Measurements from ENCODE around the gene ZFPM1.
"Not testable (repeated sequence)": the region's sequence is repeated elsewhere in the genome, so short reads cannot be mapped to it uniquely, and the experiment has no call there.

Gene ZFPM1

DNA sequence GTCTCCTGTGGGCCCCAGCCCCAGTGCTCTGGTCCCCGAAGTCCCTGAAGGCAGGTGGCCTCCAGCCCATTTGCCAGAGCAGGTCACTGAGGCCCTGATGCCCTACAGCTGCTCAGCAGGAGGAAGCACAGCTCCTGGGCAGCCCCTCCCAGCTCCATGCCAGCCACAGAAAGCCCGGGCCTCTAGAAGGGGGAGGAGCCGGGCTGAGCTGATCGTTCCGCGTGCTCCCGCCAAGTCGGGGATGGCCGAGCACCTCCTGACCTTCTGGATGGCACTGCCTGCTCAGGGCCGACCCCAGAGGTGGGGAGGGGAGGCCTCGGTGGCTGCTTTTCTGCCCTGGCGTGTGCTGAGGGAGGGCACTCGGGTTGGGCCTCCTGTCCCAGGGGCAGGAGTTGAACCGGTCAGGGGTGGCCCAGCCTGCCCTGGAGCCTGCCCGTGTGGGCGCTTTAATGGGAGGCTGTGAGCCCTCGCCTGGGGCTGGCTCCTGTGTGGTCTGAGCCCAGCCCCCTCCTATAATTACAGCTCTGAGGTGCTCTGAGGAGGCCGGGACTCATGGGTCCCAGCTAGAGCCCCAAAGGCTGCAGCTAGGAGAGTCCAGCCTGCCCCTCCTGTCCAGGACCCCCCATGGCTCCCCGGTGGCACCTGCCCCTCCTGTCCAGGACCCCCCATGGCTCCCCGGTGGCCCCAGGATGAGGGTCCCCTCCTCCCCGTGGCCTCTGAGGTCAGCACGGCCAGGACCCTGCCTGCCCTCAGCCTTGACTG, 29.7 kb downstream of the ZFPM1 start:
- no peak for DNase-seq

GRCh38 chr16:88483392-88483641, 30.2 kb downstream of the ZFPM1 start:
- DNase-seq = no peak

DNA sequence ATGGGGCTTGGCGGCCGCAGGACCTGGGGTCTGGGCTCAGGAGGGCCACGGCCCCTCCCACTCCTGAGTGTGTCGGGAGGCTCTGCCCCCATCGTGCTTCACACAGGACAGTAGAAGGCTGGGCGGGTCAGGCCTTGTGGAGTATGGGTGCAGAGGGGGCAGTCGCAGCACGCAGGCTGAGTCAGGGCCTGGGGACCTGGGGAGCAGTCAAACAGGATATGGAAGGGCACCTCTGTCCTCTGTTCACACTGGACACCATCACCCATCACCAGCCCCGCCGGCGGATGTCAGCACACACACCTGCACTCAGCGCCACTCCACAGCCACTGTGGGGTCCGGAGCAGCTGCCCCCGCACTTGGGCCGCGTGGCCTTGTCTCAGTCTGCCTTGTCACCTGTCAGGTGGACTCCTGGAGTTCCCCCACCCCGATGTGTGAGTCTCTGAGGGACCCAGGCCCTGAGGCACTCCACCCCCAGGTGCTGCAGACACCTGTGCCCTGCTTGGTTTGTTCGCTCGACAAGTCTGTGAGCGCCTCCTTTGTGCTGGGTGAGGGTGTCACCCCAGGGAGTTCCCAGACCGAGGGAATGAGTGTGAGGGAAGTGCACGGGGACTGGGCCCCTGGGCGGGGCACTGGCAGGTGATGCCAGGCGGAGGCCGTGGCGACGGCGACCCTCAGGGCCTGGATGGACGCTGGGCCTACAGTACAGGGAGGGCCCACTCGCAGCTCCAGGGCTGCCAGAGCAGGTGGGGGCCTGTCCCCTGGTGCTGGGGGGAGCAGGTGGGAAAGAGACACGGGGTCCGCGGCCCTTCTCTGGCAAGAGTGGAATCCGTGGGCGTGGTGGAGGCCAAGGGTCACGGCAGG, 31.7 kb downstream of the ZFPM1 start:
- DNase-seq = no peak

- DNase-seq = not testable (repeated sequence)
Measured at GRCh38 chr16:88485366-88485741, 32.3 kb downstream of the ZFPM1 start.

- no peak for DNase-seq
Measured at GRCh38 chr16:88486398-88487123, 33.5 kb downstream of the ZFPM1 start.

DNA sequence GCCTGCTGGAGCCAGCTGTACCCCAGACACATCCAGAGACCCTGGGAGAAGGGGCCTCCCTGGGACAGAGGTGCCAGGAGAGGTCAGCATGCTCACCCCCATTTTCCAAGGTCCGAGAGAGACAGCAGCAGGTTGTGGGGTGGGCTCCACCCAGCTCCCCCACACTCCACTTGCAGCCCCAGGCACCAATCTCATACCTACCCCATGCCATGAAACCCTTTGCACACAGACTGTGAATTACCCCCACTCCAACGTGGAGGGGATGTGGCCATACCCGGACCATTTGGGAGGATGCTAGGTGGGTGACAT, 34.0 kb downstream of the ZFPM1 start:
- no peak for DNase-seq

DNA sequence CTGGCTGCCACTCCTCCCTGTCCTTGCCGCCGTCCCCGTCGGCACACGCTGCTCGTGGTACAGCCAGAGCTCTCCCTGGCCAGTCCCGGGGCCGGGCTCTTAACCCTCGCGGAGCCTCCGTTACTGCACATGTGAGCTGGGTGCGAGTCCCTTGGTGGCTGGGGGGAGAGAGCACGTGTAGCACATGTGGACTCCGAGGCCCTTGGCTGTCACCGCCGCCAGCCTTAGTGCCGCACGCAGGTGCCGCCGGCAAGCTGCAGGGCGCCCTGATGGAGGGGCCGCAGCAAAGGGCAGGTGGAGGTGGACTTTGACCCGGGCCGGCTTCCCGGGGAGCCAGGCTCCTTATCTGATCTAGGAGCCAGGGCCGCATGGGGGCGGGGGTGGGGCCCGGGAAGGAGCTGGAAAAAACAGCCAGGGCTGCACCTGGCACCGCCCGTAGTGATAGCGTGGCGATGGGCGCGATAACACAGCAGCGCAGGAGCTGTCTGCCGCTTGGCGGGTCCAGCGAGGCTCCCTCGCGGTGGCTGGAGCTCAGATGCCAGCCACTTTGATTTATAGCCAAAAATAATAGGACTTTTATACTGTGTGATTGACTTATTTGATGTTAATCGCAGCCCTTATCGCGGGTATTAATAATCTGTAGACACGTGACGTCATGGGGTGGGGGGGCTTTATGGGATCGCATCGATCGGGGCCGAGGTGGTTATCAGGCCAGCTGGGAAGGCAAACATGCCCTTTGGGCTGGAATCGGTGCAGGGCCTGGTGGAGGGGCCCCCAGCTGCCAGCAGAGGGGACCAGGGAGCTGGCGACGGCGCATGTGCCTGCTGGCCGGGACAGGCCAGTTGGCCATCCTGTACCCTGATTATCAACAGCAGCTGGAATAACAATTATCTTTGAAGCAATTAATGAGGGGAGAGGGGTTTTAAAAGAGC, 35.1 kb downstream of the ZFPM1 start:
- DNase-seq = no peak

DNA sequence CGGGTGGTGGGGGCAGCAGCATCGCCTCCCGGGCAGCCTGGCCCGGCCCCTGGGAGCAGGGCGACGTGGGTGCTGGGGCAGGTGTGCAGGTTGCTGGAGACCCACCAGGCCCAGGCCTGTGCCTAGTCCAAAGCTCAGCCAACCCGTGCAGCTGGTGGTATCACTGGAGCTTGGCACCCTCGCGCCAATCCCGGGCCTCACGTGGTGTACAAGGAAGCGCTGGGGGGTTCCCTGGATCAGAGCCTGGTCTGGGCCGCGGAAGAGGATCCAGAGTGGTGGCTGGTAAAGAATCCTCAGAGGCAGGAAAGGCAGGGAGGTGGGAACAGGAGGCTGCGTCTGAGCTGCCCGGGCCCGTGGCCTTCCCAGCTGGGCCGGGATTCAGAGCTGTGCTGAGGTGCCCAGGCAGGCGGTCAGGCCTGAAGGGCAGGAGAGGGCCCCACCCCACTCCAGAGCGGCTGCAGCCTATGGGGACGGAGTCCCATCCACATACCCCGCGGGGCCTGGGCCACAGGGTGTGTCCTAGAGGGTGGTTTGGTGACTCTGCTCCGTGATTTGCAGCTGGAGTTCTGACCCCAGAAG, 36.2 kb downstream of the ZFPM1 start:
- DNase-seq = no peak

DNA sequence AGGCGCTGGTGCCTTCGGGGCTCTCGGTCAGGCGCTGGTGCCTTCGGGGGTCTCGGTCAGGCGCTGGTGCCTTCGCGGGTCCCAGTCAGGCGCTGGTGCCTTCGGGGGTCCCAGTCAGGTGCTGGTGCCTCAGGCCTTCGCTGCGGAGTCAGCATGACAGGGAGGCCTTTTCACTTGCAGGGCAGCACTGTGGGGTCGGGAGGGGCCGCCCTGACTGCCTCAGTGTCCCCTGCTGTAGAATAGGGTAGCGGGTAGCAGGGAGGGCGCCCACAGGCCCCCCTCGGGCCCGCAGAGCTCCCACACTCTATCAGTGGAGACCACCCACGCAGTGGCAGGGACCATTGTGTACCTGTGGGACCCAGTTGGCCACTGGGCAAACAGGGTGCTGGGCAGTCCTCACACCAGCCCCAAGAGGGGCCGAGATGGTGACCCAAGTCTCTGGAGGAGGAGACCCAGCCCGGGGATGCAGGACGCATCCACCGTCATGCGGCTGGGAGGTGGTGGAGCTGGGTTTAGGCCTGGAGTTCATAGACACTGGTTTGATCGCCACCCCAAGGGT, 38.0 kb downstream of the ZFPM1 start:
- no peak for DNase-seq

DNA sequence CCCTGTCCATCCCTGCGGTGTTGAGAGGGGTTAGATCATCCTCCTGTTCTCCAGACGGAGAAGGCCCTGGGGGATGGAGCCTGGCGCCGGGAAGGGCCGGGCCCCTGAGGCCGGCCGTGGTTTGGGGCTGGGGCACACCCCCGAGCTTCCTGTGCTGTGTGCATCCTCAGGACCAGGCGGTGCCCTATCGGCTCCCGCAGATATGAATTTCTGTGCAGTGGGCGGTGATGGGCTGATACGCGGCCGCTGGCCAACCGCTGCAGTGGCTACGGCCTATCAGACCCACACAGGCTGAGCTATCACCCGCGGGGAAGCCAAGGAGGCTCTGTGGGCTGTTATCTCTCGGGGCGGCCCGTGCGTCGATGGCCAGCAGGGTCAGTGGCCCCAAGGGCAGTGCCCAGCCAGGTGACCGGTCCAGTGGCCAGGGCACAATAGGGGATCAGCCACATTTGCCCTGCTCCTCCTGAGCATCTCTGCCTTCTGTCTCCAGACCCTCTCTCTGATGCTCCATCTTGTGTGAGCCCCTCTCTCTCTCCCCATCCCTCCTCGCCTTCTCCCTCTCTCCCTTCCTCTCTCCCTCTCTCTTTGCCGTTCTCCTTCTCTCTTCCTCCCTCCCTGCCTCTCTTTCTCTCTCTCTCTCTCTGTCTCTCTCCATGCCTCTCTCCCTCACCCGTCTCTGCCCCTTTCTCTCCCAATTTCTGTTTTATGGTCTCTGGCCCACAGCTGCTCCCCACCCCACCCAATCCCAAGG, 38.7 kb downstream of the ZFPM1 start:
- no peak for DNase-seq

DNA sequence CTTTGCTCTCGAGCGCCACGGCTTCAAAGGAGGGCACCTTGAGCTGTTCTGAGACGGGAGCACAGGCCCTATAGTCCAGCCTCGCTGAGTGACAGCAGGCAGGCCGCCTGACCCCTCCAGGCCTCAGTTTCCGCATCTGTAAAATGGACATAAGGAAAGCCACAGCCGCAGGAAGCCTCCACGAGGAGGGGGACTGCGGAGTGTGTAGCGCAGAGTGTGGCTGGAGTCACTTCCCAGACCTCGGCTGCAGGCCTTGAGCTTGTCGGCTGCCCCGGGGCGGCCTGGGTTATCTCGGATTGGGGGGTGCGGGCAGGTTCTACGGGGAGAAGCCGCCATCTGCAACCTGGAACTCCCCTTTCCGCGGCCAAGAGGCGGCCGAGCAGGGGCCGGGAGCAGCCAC, 40.8 kb downstream of the ZFPM1 start:
- no peak for DNase-seq

DNA sequence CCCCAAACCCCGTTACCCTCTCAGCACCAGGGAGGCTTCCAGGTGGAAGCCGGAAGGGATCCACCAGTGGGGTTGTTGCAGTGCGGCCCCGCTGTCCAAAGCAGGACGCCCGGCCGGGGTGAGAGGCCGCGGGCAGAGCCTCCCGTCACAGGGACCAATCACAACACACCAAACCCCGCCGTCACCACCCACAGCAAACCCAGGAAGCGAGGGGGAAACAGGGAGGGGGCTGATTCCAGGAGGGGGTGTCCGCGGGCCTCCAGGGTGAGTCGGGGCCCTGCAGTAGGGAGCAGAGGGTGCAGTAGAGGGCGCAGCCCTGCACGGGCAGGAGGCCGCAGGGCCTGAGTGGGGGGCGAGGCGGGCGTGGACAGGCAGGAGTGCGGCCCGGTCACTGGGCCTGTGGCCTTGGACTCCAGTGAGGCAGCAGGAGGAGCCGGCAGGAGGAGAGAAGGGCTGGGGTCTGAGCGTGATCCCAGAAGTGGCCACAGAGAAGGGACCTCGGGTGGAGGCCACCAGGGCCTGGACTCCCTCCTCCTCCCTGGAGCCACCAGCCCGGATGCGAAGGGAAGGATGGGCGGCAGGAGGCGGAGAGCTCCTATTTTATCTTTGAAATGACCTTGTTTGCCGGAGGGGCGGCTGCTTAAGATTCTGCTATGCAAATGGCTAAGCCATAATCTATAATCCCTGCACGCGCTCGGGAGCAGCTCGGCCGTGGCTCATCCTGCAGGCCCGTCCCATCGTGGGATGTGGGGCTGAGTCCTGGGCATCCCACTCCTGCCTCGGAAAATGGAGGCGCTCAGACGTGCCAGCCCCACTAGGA, 41.5 kb downstream of the ZFPM1 start:
- DNase-seq = no peak

- DNase-seq = no peak
Measured at GRCh38 chr16:88495268-88495772, 42.2 kb downstream of the ZFPM1 start.

- no peak for DNase-seq
Measured at GRCh38 chr16:88497561-88498462, 44.7 kb downstream of the ZFPM1 start.

DNA sequence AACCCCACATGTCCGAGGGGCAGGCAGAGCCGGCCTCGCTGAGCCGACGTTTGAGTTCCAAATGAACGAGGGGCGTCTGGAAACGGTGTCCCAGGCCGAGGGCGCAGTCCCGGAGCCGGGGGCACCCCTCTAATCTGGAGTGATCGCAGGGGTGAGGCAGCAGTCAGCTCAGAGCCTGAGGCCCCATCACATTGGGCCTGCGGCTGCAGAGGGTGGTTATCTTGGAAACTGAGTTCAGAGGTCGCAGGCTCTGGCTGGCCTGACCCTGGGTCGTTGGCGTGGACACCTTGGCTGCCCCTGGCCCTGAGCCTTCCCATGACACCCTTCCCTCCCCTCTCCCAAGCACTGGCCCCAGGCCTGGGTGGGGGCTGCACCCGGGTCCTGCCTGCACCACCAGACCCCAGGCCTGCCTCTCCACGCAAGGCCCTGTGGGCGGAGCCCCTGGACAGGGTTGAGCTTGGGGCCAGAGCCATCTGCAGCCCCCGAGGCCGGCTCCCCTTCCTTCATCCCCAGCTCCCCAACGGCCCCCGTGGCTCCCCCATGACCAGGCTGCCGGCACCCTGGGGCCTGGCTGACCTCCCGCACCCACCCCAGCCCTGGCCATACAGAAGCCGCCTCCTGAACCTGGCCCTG, 45.6 kb downstream of the ZFPM1 start:
- no peak for DNase-seq

- DNase-seq = no peak
Measured at GRCh38 chr16:88499292-88499691, 46.2 kb downstream of the ZFPM1 start.

- no peak for DNase-seq
Measured at GRCh38 chr16:88499836-88500251, 46.8 kb downstream of the ZFPM1 start.

DNA sequence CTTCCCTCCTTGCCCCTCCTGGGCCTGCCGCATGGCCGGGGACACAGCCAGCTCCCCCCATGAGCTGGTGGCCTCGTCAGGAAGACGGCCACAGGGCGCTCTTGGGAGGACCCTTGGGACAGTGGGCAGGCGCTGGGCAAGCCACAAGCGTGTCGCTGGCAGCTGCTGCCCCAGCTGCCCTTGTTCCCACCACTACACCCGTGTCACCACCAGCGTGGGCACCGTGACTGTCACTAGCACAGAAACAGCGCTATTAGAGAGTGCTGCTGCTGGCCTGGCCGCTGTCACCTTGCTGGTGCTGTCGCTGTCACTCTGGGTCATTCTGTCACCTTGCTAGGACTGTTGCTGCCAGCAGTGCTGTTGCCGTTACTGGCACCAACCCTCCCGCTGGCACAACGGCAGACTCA, 47.2 kb downstream of the ZFPM1 start:
- no peak for DNase-seq

- DNase-seq = no peak
Measured at GRCh38 chr16:88502371-88502770, 49.3 kb downstream of the ZFPM1 start.

Measured in CD4-positive, alpha-beta T cell treated with Interleukin-4 for 4 hours (primary cell).